Stimulated activated CD8-positive, alpha-beta memory T cell treated with anti-CD3 and anti-CD28 coated beads, Interleukin-4, amount 100 ng/mL, for 48 hours (primary cell): Measurements from ENCODE around the gene MPPE1.
"Not testable (repeated sequence)": the region's sequence is repeated elsewhere in the genome, so short reads cannot be mapped to it uniquely, and the experiment has no call there.

Experiments used
- DNase-seq: peaks from one replicate; pipeline ENCODE4 v3.0.0-alpha.2; 2020

The MPPE1 gene

DNA sequence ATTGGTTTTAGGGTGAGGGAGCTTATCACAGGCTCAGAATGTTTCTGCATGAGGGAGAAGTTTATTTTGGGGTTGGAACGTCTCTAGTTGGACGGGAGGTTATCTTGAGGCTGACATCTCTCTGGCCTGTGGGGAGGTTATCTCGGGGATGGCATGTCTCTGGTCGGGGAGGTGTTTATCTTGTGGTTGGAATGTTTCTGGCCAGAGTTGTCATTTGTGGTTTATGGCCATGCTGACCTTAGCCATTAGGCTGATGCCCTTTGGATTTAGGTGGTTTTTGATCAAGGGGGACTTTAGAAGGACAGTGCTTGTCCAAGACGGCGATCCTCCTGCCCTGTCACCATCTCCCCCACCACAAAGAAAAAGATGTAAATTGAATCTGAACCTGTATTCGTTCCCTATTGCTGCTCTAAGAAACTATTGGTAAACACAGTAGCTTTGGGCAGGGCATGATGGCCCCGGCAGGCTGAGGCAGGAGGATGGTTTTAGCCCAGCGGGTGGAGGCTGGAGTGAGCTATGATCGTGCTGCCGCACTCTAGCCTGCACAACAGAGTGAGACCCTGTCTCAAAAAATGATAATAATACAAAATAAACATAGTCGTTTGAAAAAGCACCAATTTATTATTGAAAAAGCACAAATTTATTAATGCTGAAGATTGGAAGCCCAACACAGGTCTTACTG lies 17.8 kb upstream of the MPPE1 start:
- no peak for DNase-seq

DNA sequence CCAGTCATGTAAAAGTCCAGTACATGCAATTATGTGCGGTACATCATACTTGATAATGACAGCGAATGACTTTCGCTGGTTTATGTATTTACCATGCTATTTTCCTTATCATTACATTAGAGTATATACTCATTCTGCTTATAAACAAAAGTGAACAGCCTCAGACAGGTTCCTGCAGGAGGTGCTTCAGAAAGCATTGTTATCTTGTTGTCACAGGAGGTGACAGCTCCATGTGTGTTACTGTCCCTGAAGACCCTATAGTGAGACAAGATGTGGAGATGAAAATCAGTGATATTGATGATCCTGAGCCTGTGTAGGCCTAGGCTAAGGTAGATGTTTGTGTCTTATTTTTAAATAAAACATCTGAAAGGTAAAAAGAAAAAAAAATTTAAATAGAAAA lies 15.3 kb upstream of the MPPE1 start:
- DNase-seq: no peak

DNA sequence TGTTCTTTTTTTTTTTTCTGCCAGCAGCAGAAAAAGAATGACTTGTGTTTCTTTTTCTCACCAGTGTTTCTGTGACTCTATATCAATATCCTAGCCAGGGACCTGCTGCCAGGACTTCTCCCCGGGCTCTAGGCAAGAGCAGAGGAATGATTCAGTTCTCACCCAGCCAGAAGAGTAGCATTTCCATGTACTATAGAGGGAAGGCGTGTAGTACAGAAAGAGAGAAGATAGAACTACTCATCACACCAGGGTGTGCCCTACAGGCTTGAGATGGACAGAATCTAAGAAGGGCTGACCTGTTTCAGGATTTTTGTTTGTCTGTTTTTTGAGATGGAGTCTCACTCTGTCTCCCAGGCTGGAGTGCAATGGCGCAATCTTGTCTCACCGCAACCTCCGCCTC lies 11.4 kb upstream of the MPPE1 start:
- not testable (repeated sequence) for DNase-seq

DNA sequence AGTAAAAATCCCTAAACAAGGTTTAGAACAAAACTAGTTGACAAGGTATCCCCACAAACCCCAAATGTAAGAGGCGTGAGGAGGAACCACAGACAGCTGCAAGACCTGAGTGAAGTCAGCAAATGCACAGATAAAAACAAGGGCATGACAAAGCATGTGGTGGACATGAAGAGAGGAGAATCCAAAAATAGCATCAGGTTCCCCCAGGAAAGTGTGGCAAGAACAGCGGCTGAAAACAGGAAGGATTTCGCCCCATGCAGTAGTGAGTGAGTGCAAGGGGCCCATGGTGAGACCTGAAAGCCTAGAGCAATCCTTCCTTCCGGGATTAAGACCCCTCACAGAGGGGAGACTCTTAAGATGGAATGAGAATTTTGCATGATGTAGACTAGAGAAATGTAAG lies 8.8 kb upstream of the MPPE1 start:
- DNase-seq: not testable (repeated sequence)

DNA sequence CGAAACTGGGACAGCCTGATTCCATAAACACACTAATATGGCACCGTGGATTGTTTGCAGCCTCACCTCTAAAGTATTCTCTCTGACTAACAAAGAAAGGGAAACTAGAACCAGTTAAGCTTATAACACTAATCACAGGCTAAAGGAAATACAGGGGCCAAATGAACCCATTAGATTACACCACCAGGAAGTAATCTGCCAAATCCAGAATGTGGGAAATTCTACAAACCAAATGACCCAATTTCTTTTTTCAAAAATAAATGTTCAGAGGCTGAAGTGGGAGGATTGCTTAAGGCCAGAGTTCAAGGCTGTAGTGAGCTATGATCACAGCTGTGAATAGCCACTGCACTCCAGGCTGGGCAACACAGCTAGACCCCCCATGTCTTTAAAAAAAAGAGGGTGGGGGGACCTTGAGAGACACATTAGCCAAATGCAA lies 1.5 kb upstream of the MPPE1 start:
- no peak for DNase-seq

DNA sequence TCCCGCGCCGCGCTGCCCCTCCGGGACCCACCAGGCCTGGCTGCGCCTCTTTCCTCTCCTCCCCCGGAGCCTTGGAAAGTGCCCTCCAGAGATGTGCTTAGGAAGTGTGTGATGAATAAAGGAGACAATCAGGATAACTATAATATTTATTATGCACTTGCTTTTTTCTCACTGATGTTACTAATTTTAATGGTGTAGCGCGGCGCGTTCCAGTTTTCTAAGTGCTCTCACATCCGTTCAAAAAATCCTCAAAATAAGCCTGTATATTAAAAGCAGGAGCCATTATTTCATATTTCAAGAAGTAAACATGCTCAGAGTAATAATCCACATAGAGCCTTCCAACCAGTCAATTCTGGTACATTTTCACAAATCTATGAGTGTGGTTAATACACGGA lies 941 bp upstream of the MPPE1 start:
- DNase-seq: no peak

DNA sequence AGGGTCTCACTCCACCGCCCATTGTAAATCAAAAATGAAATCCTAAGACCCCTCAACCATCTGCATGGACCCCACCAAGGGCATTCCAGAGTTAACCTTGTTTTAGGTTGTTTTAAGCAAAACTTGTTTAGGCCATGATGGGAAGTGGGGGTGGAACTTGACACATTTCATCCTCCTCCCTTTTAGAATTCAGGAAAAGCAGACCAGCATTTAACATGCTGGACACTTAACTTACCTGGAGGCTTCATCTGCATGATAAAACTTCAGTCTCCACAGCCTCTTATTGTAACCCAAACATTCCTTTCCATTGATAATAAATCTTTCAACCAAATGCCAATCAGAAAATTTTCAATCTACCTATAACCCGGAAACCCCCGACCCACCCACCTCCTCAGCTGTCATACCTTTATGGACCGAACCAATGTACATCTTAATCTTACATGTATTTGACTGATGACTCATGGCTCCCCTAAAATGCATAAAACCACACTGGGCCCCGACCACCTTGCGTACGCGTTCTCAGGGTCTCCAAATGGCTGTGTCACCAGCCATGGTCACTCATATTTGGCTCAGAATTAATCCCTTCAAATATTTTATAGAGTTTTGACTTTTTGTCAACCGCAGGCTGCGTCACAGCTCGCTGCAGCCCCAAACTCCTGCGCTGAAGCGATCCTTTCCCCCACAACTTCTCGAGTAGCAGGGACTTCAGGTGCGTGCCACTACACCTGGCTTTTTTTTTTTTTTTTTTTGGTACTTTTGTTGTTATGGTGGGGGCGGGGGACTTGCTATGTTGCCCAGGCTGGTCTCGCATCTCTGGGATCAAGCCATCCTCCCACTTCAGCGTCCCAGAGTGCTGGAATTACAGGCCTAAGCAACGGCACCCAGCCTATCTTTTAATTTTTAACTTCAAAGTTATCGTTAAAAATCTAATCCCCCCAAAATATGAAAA lies 917 bp downstream of the MPPE1 start:
- no peak for DNase-seq

DNA sequence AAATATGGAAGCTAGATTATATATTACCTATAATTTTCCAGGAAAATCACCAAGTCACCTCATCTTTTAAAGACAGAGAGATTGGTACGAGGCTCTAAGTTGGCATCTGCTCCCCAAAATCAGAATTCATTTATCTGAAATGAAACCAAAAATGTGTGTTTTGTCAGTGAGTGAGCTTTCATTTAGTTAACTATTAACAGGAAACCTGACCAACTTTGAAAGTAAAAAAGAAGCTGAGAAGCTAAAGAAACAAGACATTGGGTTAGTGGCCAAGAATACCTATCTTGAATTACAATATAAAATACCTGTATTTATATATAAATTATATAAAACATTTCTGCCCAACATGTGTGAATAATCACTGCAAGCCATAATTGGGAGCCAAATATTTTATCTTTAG lies 1.9 kb downstream of the MPPE1 start:
- DNase-seq: no peak

DNA sequence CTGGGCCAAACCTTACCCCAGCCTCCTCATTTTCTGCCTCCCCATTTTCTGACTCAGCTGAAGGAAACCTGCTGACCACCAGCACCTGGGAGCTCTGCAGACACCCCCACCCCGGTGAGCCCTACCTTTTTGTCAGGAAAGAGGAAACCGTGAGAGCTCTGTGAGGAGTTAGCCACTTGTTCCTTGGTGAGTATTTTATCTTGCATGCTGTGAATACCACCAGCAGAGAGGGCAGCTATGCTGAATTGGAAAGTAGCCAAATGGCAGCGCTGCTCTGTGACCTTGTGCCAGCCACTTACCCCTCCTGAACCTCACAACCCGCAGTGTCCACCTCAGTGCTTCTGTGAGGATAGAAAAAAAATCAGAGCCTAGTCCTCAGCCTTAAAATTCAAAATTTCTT lies 2.5 kb downstream of the MPPE1 start:
- no peak for DNase-seq

DNA sequence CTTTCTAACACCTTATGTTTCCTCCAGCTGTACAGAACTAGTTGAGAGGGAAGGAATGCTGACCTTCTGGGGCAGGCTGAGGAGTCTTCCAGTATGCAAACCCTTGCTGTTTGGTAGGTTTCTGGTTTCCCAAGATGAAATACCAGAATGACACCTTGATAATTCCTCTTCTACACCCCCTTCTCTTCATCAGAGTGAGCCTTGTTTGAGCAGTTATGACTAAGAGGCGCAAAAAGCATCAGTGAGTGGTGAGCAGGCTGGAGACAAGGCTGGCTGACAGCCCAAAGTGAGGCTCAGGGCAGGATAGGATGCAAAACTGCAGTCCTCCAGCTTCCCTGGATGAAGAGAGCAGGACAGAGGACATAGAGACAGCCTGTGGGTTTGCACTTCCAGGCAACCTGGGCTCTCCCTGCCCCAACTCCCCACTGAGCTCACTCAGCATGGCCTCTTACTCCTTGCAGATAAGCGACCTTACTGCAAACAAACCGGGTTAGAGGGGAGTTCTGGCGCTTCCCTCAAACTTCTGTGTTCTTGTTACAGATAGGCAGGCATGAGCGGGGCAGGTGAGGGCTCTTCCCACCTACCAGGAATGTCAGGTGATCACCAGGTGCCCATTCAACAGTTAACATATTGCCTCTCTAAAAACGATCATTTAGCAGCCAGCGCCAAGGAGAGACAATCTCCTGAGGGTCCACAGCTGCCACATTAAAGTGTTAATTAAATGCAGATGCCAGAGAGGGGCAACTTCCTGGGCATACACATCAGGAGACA lies 5.4 kb downstream of the MPPE1 start:
- no peak for DNase-seq

DNA sequence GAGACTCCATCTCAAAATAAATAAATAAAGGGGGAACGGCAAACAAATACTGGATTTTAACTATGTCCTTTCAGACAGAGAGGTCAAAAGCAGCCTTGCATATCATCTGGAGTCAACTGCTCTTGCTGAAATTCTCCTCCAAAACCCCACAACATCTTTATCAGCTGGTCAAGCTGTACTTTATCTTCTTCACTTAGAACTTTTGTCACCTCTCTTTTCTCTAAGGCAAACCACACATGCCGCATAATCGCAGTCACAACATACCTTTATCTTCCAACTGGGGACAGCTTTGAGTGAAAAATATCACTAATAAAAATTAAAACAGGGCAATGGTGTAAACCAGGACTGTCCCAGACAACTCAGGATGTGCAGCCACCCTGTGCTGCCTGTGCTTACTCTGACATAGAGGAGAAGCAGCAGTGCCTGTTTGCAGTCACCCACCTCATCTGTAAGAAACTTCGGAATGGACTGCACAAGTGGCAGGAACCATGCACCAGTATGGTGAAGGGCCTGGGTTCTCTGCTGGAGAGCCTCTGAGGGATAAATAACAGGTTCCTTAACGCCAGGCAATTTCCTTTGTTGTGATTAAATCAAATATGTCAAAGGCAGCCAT lies 6.2 kb downstream of the MPPE1 start:
- no peak for DNase-seq

DNA sequence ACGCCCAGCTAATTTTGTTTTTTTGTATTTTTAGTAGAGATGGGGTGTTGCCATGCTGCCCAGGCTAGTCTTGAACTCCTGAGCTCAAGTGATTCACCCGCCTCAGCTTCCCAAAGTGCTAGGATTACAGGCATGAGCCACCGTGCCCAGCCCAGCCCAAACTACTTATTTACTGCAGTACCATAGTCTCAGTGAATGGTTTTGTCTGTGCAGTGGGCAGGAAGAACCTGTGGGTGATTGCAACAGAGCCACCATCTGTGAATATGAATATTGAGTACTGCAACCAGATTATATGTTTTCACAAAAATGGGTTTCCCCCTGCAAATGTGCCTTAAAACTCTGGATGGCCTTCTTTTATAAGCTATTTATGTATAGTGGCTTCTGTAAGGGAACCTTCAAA lies 9.1 kb downstream of the MPPE1 start:
- no peak for DNase-seq

DNA sequence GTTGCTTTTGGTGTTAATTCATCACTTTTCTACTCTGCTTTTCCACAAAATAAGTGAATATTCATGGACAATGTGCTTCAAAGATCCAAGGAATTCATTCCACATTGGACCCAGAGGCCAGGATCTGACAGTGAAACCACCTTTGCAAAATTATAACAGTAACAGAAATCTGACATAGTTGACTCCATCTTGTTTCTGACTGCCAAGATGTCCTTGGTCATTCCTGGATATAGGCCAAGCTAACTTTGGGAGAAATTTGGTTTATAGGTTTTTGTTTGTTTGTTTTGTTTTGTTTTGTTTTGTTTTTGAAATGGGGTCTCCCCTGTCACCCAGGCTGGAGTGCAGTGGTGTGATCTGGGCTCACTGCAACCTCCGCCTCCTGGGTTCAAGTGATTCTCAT lies 10.3 kb downstream of the MPPE1 start:
- no peak for DNase-seq

DNA sequence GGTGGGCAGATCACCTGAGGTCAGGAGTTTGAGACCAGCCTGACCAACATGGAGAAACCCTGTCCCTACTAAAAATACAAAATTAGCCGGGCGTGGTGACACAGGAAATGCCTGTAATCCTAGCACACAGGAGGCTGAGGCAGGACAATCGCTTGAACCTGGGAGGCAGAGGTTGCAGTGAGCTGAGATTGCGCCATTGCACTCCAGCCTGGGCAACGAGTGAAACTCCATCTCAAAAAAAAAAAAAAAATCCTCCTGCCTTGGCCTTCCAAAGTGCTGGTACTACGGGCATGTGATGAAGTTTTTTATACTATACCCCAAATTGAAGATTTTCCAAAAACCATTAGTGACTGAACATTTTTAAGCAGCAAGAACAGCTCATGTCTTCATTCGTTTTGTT lies 15.7 kb downstream of the MPPE1 start:
- DNase-seq: not testable (repeated sequence)

DNA sequence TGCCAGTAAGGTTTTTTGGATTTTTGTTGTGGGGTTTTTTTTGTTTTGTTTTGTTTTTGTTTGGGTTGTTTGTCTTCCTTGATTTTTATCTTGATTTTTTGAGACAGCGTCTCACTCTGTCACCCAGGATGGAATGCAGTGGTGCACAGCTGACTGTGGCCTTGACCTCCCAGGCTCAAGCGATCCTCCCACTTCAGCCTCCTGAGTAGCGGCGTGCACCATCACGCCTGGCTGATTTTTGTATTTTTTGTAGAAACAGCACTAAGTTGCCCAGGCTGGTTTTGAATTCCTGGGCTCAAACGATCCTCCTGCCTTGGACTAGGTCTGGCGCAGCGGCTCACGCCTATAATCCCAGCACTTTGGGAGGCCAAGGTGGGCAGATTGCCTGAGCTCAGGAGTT lies 16.4 kb downstream of the MPPE1 start:
- DNase-seq: no peak

DNA sequence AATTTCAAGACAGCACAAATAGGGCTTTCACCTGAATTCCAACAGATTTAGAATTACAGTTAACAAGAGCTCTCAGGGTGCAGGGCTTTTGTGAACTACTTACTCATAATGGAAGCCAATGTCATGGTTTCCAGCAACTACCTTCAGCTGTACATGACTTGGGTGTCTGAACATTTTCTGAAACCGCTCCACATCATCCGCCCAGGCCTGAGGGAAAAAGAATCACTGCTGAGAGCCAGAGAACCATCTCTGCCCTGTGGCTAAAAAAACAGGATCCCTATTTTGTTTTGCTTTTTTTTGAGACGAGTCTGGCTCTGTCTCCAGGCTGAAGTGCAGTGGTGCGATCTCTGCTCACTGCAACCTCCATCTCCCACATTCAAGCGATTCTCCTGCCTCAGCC lies 18.8 kb downstream of the MPPE1 start:
- no peak for DNase-seq

DNA sequence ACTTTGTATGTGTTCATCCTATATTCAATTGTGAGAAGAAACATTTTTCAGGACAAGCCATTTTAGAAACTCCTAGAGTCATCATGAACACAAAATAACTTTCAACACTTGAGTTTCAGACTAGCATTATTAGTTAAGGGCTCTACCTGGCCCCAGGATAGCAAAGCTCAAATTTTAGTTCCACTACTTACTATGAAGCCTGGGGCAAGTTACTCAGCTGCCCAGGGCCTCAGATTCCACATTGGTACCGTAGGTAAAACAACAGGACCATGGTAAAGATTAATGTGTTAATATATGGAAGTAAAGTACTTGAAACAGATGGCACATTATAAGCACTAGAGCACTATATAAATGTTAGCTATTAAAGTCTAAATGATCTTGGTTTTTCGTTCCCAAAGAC lies 19.4 kb downstream of the MPPE1 start:
- no peak for DNase-seq

DNA sequence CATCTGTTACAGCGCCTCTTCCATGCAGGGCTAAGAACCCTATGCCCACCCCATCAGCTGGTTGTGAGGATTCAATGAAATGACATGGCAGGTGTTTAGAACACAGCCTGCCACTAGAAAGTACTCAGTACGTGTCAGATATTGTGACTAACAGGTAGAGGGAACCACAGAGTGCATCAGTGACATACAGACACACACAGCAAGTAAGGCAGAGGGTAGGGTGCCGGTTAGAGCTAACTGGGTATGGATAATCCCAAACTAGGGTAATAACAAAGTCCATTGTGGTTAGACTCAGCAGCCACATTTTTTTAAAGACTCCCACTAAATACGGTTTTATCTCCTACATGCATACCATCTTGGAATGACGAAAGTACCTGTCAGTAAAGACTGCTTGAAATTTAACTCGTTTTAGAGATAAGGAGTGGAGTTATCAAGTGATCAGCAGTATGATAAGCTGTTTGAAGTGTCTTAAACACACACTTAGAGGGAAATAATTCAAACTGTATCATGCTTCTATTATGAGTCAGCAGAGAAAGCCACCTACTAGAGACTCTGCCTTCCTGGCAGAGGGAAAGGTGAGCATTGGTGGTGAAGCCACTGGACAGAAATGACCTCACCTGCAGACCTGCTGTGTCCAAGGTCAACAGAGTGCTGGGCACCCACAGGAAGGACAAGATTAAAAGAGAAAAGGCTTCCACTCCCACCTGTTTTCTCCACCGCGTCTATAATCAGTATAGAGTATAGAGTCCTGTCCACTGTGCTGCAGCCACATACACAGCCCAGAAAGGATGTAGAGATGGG lies 20.6 kb downstream of the MPPE1 start:
- DNase-seq: no peak

DNA sequence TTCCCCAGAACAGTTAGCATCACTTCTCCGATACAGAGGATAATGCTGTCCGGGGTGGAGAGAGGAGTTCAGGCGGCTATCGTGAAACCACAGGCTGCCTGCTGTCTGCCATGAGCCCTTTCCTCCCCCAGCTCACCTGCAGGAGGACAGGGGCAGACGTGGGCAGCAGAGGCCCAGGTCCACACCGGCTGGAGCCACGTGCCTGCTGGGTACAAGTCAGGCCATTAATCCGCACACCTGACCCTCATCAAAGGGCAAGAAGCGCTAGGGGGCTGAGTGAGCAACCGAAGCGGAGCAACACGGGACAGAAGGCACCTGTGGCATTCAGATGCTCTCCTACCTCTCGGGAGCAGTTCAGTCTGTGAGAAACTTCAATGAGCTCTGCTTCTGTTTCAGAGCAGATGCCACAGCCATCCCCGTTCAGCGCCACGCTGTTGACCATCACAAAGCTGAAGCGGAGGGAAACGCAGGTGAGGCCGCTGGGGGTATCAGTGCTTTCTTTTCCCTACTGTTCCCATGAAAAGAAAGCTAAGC lies 21.5 kb downstream of the MPPE1 start:
- no peak for DNase-seq

DNA sequence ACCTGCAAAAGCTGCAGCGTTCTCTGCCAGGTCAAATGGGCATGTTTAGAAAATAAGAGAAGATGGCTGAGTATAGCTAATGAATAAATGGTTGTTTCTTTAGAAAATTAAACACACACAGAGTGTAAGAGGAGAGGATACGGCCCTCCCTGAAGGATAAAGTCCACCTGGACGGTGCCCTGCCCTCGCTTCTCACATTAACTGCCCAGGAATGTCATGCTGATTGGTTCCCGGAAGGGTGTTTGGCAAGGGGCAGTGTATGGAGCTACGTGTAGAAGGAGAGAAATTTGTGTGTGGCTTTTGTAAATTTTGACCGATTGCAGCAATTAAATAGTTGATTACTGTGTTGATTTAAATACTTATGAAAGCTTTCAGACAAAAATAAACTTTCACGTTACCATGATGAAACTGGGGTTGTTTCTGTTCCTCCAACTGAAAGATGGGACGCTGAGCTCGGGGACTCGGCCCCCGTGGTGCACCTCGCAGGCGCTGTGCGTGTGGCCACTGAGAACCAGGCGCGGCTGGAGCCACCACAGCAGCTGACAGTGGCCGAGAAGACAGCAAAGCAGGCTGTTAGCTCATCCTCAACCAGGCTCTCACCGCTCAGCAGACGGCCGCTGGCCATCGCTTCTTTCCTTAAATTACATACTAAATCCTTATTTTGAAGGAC lies 22.7 kb downstream of the MPPE1 start:
- no peak for DNase-seq

DNA sequence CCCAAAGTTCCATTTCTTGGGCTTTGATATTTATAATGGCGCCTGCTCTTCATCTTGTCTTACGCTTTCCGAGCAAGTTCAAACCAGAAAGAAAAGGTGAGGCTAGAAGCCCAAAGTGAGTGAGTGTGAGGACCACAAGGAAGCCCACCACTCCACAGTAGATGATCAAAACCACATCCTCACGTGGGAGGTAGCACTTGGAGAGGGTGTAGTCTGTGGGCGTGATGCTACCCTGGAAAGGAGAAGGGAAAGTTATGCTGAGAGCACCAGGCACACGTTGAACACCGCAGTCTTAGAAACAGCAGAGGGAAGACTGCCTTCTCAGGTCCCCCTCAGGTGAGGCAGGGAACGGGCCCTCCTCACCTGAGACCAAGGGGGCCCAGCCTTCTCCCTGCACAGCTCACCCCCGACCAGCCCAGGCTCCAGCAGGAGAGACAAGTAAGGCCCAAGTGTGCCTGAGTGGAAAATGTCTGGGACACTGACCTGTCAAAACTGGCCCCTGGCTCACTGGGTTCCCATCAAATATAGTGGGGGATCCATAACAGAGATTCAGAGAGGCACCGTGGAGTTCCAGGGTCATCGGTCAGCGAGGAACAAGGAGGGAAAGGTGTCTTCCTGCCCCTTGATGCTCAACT lies 23.6 kb downstream of the MPPE1 start:
- no peak for DNase-seq
